IMR-90 (cell line): ENCODE results near the gene ARV1. TPM values are rescaled to one million over a fixed set of nuclear protein-coding genes. Genes with fewer than 3 reads are reported as not detected.

Source experiments
- ATAC-seq: fragments of 200-7000 bp; cut with Tn5 transposase; 2 replicates; pipeline ENCODE4 v1.9.1; 2020; ENCODE audit warnings: low read depth, mild to moderate bottlenecking, moderate library complexity
- BruUV-seq: library from RNA; stranded (reverse); fragments of 400-500 nt; replicated peaks from 2 replicates; lab custom pipeline; 2021; lab: Mats Ljungman, UMichigan
- CTCF ChIA-PET: fragments of 300-600 bp; formaldehyde crosslinking; extraction: SDS; loops from one replicate; lab custom pipeline; 2021; ENCODE audit warnings: antibody characterized with exemption; lab: Yijun Ruan, JAX
- POLR2A ChIA-PET: fragments of 300-600 bp; sonication (Branson Sonifier 250); formaldehyde crosslinking; loops from one replicate; lab custom pipeline; 2022; ENCODE audit warnings: antibody characterized with exemption; ENCODE audit not compliant: unreplicated experiment; lab: Charles Lee
- DNase-seq: peaks from one replicate; pipeline ENCODE4 v3.0.0; 2013
- H2AFZ ChIP-seq: replicated peaks from 2 replicates; pipeline ENCODE3; 2013; ENCODE audit warnings: low read length, mild to moderate bottlenecking; ENCODE audit not compliant: poor library complexity
- H2AK5ac ChIP-seq: 2 replicates; pipeline ENCODE4 v1.6.1; 2013; ENCODE audit warnings: low read depth, low read length, inconsistent platforms
- H2AK9ac ChIP-seq: replicated peaks from 2 replicates; pipeline ENCODE3; 2013; ENCODE audit warnings: mild to moderate bottlenecking, low read depth, low read length, moderate library complexity; ENCODE audit not compliant: poor library complexity
- H2BK120ac ChIP-seq: 2 replicates; pipeline ENCODE4 v1.6.1; 2013; ENCODE audit warnings: low read depth, low read length, inconsistent platforms
- H2BK15ac ChIP-seq: 3 replicates; pipeline ENCODE4 v1.6.1; 2013; ENCODE audit warnings: low read depth, low read length, inconsistent platforms
- H2BK20ac ChIP-seq: 2 replicates; pipeline ENCODE4 v1.6.1; 2013; ENCODE audit warnings: low read depth, mild to moderate bottlenecking, inconsistent platforms, low read length, moderate library complexity
- H2BK5ac ChIP-seq: 2 replicates; pipeline ENCODE4 v1.6.1; 2013; ENCODE audit warnings: mild to moderate bottlenecking, low read depth, low read length, inconsistent platforms; ENCODE audit not compliant: poor library complexity, severe bottlenecking
- H3K14ac ChIP-seq: replicated peaks from 2 replicates; pipeline ENCODE4 v1.6.1; 2013; ENCODE audit warnings: low read depth, low read length, inconsistent platforms
- H3K18ac ChIP-seq: 2 replicates; pipeline ENCODE4 v1.6.1; 2013; ENCODE audit warnings: low read depth, low read length, control low read depth
- H3K23ac ChIP-seq: 2 replicates; pipeline ENCODE4 v1.6.1; 2013; ENCODE audit warnings: low read depth, low read length, inconsistent platforms
- H3K27ac ChIP-seq: 2 replicates; pipeline ENCODE4 v1.5.1; 2013; ENCODE audit warnings: mild to moderate bottlenecking, control low read depth, low read length; ENCODE audit not compliant: insufficient read depth
- H3K27me3 ChIP-seq: 2 replicates; pipeline ENCODE4 v1.6.1; 2013; ENCODE audit warnings: low read length; ENCODE audit not compliant: control insufficient read depth, insufficient read depth
- H3K36me3 ChIP-seq: 2 replicates; pipeline ENCODE4 v1.6.1; 2013; ENCODE audit warnings: low read length, mixed read lengths; ENCODE audit not compliant: control insufficient read depth, insufficient read depth
- H3K4ac ChIP-seq: 2 replicates; pipeline ENCODE4 v1.6.1; 2013; ENCODE audit warnings: low read depth, low read length, inconsistent platforms
- H3K4me1 ChIP-seq: 2 replicates; pipeline ENCODE4 v1.6.1; 2013; ENCODE audit warnings: low read length, mixed read lengths; ENCODE audit not compliant: control insufficient read depth, insufficient read depth
- H3K4me2 ChIP-seq: 2 replicates; pipeline ENCODE4 v1.6.1; 2013; ENCODE audit warnings: low read depth, mild to moderate bottlenecking, control low read depth, low read length, moderate library complexity
- H3K4me3 ChIP-seq: 2 replicates; pipeline ENCODE4 v1.5.1; 2013; ENCODE audit warnings: low read depth, mild to moderate bottlenecking, control low read depth, low read length, moderate library complexity; ENCODE audit not compliant: insufficient read depth
- H3K56ac ChIP-seq: 2 replicates; pipeline ENCODE4 v1.6.1; 2013; ENCODE audit warnings: low read length, inconsistent platforms; ENCODE audit not compliant: insufficient read depth; ENCODE audit errors: extremely low read depth
- H3K79me1 ChIP-seq, 2 experiments: 2 replicates each; pipeline ENCODE4 v1.6.1; 2013; ENCODE audit warnings: low read length in 2 of 2, inconsistent platforms in 1 of 2, low read depth in 1 of 2
- H3K9ac ChIP-seq: 2 replicates; pipeline ENCODE4 v1.6.1; 2013; ENCODE audit warnings: low read depth, low read length, control low read depth
- H3K9me1 ChIP-seq: 2 replicates; pipeline ENCODE4 v1.6.1; 2013; ENCODE audit warnings: low read length, inconsistent platforms; ENCODE audit not compliant: insufficient read depth
- H3K9me3 ChIP-seq: 2 replicates; pipeline ENCODE4 v1.6.1; 2013; ENCODE audit warnings: low read length; ENCODE audit not compliant: control insufficient read depth, insufficient read depth
- H4K20me1 ChIP-seq: 2 replicates; pipeline ENCODE4 v1.6.1; 2013; ENCODE audit warnings: low read length, inconsistent platforms; ENCODE audit not compliant: insufficient read depth
- H4K5ac ChIP-seq: 2 replicates; pipeline ENCODE4 v1.6.1; 2013; ENCODE audit warnings: mild to moderate bottlenecking, low read depth, low read length, control low read depth
- H4K8ac ChIP-seq, 2 experiments: 2 replicates each; pipeline ENCODE4 v1.6.1; 2013; ENCODE audit warnings: low read depth in 2 of 2, low read length in 2 of 2, control low read depth in 1 of 2, inconsistent platforms in 1 of 2
- H4K91ac ChIP-seq: 2 replicates; pipeline ENCODE4 v1.6.1; 2013; ENCODE audit warnings: low read depth, low read length, inconsistent platforms; ENCODE audit not compliant: insufficient read depth
- CEBPB ChIP-seq: IDR thresholded peaks from 2 replicates; pipeline ENCODE4 v1.6.1; 2012; ENCODE audit warnings: low read depth, low read length, improper control_type of control experiment
- CHD1 ChIP-seq: IDR thresholded peaks from 2 replicates; pipeline ENCODE4 v1.6.1; 2012; ENCODE audit warnings: low read depth, low read length, improper control_type of control experiment
- CTCF ChIP-seq: conservative IDR thresholded peaks from 2 replicates; pipeline ENCODE4 v1.5.1; 2012; ENCODE audit warnings: mild to moderate bottlenecking, low read depth, low read length, improper control_type of control experiment
- ELK1 ChIP-seq: fragments of 150-350 bp; IDR thresholded peaks from 2 replicates; pipeline ENCODE4 v1.6.1; 2016; ENCODE audit warnings: low read depth, mild to moderate bottlenecking, low read length, moderate library complexity, borderline replicate concordance
- MAFK ChIP-seq: IDR thresholded peaks from 2 replicates; pipeline ENCODE4 v1.6.1; 2012; ENCODE audit warnings: low read depth, low read length, improper control_type of control experiment
- MAZ ChIP-seq: IDR thresholded peaks from 2 replicates; pipeline ENCODE4 v1.6.1; 2012; ENCODE audit warnings: low read depth, mild to moderate bottlenecking, low read length, improper control_type of control experiment, moderate library complexity, borderline replicate concordance
- NFE2L2 ChIP-seq: fragments of 150-350 bp; IDR thresholded peaks from 2 replicates; pipeline ENCODE4 v1.6.1; 2016; ENCODE audit warnings: low read depth, mild to moderate bottlenecking, low read length
- RAD21 ChIP-seq: IDR thresholded peaks from 2 replicates; pipeline ENCODE4 v1.6.1; 2012; ENCODE audit warnings: low read length, improper control_type of control experiment
- RFX5 ChIP-seq: IDR thresholded peaks from 2 replicates; pipeline ENCODE4 v1.8.0; 2012; ENCODE audit warnings: low read depth, mild to moderate bottlenecking, low read length, moderate library complexity
- USF2 ChIP-seq: fragments of 150-350 bp; IDR thresholded peaks from 2 replicates; pipeline ENCODE4 v1.6.1; 2017; ENCODE audit warnings: mild to moderate bottlenecking, antibody characterized with exemption, low read length, low read depth
- WGBS, 2 experiments: methylation state at CpG; one replicate each; pipeline versions ENCODE4 v1.1.5 to v1.1.7; 2013; ENCODE audit warnings: missing lambda C conversion rate in 2 of 2; ENCODE audit not compliant: insufficient read length in 1 of 2; ENCODE audit errors: extremely low coverage in 2 of 2; 5-methylcytosine and 5-hydroxymethylcytosine counted together
- dilution Hi-C: fragments of 300-500 bp; cut with HindIII; formaldehyde crosslinking; loops from one replicate; pipeline ENCODE4 v1.14.3; 2018; ENCODE audit warnings: low sequenced_read_pairs; ENCODE audit not compliant: unreplicated experiment
- in situ Hi-C: fragments of 300-500 bp; cut with MboI; formaldehyde crosslinking; loops from 3 replicates; pipeline ENCODE4 v1.14.3; 2019; ENCODE audit warnings: low sequenced_read_pairs, inconsistent platforms, mixed read lengths
- intact Hi-C: fragments of 100-400 bp; cut with micrococcal nuclease; formaldehyde crosslinking; loops from 2 replicates; pipeline ENCODE4 v1.10.0; 2022
- polyA plus RNA-seq, 3 experiments: library from polyadenylated mRNA; depleted of rRNA; stranded (reverse); fragments of >200 nt; gene quantifications; 2 replicates each; pipeline ENCODE4 v1.2.3, GENCODE V29; 2012; ENCODE audit warnings: low replicate concordance in 1 of 3
- total RNA-seq: library from RNA; depleted of rRNA; stranded (reverse); fragments of >200 nt; gene quantifications from 2 replicates; pipeline ENCODE4 v1.2.3, GENCODE V29; 2012

The ARV1 gene
- total and polyA plus RNA-seq, 2 of the 4 experiments (the other 2 are of a cell fraction): 19.0 to 22.9 TPM

GRCh38 chr1:231027971-231028370 is 49.1 kb downstream of the ARV1 start (continued):
- TF ChIP-seq NFE2L2: no peak

GRCh38 chr1:231028682-231029081 is 49.8 kb downstream of the ARV1 start:
- H3K4ac ChIP-seq: no peak overlapping the region
- dilution Hi-C loops: no loop called here
- BruUV-seq: no TSS peak

More at GRCh38 chr1:231028682-231029081, 49.8 kb downstream of the ARV1 start:
- no peak overlapping the region for H4K8ac ChIP-seq
- H3K18ac ChIP-seq: no peak overlapping the region
- in situ Hi-C loops: no loop called here
- H3K27ac ChIP-seq: no peak overlapping the region
- no peaks in the 10 kb centered on the region; the same call in 1 of the 2 replicates for H3K4me1 ChIP-seq
- peaks cover 6% of the 10 kb centered on the region; the same call in 1 of the 2 replicates for H3K9me1 ChIP-seq
- H3K56ac ChIP-seq: no peak overlapping the region
- no peak overlapping the region for H3K4me2 ChIP-seq
- no peak overlapping the region for H2BK120ac ChIP-seq
- H2AFZ ChIP-seq: no peak overlapping the region
- no CpG with 5 or more reads among the region's 7 CpGs for WGBS, 2 experiments
- no peak overlapping the region for H3K14ac ChIP-seq
- H2AK5ac ChIP-seq: no peak overlapping the region
- no peaks in the 10 kb centered on the region; the same call in 1 of the 2 replicates for H4K20me1 ChIP-seq
- H3K9ac ChIP-seq: no peak overlapping the region
- no peak overlapping the region for H2BK5ac ChIP-seq
- H4K5ac ChIP-seq: no peak overlapping the region
- ATAC-seq: no peak
- ChIA-PET CTCF (no interaction called here), POLR2A (no interaction called here)
- intact Hi-C loops: no loop called here
- no peak for DNase-seq
- no peak overlapping the region for H3K23ac ChIP-seq
- H2BK20ac ChIP-seq: no peak overlapping the region
- no peaks in the 10 kb centered on the region for H3K27me3 ChIP-seq
- H3K9me3 ChIP-seq: no peaks in the 10 kb centered on the region
- TF ChIP-seq MAFK (no peak), ELK1 (no peak), MAZ (no peak), CTCF (no peak), USF2 (no peak), CHD1 (no peak), CEBPB (no peak), RAD21 (no peak), RFX5 (no peak), NFE2L2 (no peak)
- H3K36me3 ChIP-seq: no peaks in the 10 kb centered on the region; the same call in 1 of the 2 replicates
- no peak overlapping the region for H2BK15ac ChIP-seq
- H3K79me1 ChIP-seq: peaks cover 0 to 9% of the 10 kb centered on the region in 2 experiments; a peak in 3 of 4 replicates
- no peak overlapping the region for H3K4me3 ChIP-seq
- H4K91ac ChIP-seq: no peak overlapping the region
- H2AK9ac ChIP-seq: no peak overlapping the region
